ENCODE data around the gene PTP4A2.

Gene PTP4A2

DNA sequence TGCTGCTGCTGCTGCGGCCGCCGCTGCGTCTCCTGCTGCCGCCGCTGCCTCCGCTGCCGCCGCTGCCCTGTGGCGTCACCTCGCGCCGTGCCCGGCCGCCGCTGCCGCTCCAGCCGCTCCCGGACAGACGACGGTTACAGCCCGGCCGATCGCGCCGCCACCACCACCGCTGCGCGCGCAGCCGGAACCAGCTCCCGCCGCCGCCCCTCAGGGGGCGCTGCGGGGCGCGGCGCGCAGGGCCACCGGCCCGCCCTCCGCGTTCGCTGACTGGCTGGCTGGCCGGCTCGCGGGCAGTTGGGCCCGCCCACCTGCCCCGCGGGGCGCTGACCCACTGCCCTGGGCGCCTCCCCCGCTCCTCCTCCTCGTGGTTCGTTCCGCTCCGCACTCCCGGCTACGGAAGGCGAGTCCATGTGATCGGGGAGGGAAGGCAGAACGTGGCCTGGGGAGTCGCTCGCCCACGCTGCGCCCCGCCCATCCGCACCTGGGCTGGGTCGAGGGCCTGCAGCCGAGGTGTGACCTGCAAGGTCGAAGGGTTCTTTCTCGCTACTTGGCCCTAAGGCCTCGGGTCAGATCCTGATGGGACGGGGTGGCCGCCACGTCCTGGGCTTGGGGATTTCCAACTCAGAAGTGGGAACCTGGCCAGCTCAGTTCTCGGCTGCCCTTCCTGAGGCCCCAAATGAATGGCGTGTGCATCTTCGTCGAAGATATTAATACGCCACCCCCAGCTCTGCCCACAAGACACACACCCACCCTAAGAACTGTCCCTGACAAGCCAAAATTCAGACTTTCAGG, at the start of gene PTP4A2:
PTP4A2 (minus strand) TSS at position 185 of the 792 bp plus-strand sequence. CDS start 19,303 bp downstream, outside the sequence.
- peak; percentile 88 for DNase-seq (ENCODE audit: low spot score)

DNA sequence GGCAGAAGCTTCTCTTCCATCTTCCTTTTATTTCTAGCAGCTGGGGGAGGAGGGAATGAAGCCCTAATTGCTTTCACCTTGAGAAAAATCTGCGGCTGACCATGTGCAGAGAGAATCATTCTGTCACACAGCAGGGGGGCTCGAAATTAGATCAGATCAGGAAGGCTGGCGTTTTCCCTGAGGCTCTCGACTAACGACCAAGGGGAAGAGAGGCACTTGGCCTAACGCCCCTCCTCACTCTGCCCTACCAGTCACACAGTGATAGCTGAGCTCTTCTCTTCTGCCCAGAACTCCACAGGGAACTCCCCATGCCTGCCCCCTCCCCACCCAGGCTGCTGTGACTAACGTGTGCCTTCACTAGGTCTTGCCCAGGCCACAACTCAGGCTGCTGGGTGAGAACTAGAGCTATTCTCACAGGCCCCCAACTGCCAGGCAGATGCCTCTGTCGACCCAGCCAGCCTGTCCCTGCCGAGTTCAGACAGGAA, 49.0 kb upstream of the PTP4A2 start:
- no peak for DNase-seq (ENCODE audit: low spot score)

DNA sequence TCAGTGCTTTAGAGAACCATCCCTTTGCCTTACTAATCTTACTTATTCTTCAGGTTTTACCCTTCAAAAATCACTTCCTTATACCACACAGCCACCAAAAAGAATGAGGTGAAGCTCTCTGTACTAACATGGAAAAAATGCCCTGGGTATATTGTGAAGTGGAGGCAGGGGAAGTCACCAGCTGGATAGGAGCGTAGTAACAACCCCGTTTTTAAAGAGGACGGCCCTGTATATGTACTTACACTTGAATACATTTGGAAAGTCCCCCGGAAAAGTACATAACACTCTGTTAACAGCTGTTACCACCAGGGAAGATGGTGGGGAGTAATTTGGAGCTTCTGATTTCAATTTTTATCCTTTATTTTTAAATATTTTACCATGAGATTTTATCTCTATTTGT, 47.3 kb upstream of the PTP4A2 start:
- no peak for DNase-seq (ENCODE audit: low spot score)

DNA sequence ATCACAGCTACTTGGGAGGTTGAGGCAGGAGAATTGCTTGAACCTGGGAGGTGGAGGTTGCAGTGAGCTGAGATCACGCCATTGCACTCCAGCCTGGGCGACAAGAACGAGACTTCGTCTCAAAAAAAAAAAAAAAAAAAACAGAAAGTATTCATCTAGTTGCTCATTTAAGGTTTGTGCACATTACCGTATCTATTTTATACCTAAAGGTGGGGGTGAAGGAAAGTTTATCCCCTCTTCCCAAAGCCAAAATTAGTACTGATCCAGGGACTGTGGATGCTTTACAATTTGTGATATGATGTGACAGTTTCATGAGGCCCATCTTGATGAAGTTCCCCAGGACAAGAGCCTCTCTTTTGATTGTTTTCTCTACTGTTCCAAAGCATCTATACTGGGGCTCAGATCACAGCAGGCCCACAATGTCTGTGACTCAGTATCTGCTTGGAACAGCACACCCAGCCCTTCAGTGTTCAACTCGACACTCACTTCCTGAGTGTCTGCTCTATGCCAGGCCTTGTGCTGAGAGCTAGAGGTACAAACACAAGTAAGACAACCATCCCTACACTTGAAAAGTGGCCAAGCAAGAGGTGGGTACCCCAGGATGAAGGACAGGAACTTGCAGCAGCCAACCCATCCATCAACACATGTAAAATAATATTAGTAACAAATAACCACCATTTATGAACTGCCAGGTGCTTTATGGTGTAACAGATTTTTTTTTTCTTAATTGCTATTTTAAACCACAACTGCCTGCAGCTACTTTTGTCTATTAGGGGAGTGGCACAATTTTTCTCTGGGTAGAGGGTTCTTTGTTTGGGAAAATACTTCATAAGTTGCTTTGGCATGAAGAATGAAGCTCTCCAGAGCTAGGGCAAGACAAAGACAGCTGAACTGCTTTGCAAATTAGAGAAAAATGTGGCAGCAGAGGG, 46.5 kb upstream of the PTP4A2 start:
- no peak for DNase-seq (ENCODE audit: low spot score)

GRCh38 chr1:31981972-31982371, 43.8 kb upstream of the PTP4A2 start:
- no peak for DNase-seq (ENCODE audit: low spot score)

DNA sequence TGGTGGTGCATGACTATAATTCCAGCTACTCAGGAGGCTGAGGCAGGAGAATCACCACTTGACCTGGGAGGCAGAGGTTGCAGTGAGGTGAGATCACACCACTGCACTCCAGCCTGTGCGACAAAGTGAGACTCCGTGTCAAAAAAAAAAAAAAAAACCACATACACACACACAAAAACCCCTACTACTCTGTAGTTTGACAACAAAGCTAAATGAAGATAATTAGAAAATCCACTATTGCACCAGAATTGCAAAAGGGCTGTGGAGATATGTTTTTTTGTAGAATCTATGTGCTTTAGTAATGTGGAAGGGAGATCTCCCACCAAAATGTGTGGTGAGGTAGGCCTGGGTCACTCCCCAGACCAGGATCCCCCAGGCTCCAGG, 43.3 kb upstream of the PTP4A2 start:
- no peak for DNase-seq (ENCODE audit: low spot score)

DNA sequence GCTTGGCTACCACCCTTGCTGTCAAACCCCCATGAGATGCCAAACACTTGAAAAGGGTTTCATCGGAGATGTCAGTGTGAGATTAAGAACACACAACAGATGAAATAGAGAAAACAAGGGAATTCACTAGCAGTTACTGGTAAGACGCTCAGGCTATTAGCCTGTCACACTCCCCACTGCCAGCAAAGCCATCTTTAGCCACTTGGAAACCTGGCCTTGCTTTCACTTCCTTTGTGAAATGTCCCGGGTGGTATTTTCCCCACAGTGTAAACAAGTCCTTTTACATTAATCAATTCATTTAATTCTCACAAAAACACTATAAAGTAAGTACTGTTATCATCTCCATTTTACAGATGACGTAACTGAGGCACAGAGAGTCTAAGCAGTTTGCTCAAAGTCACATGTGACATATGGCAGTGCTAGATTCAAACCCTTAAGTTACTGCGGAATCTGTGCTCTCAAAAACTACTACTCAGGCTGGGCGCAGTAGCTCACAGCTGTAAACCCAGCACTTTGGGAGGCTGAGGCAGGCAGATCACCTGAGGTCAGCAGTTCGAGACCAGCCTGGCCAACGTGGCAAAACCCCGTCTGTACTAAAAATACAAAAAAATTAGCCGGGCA, 42.8 kb upstream of the PTP4A2 start:
- DNase-seq (ENCODE audit: low spot score): no peak

- no peak for DNase-seq (ENCODE audit: low spot score)
Measured at GRCh38 chr1:31978843-31979400, 40.8 kb upstream of the PTP4A2 start.

- peak; percentile 39 for DNase-seq (ENCODE audit: low spot score)
Measured at GRCh38 chr1:31977385-31978131, 39.4 kb upstream of the PTP4A2 start.

DNA sequence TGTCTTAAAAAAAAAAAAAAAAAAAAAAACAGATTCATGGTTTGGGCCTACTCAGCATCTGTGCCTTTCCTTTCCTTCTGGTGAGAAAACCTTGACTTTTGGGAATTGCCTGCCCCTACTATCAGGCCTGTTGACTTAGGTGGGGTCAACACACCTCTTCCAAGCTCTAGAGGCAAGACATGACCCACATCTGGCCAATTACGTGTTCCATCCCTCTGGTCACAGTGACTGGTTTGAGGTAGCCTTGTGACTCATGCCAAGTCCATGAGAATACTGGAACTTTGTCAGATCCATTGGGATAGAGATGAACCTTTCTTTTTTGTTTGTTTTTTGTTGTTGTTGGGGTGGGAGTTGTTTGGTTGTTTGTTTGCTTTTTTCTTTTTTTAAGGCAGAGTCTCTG, 38.2 kb upstream of the PTP4A2 start:
- no peak for DNase-seq (ENCODE audit: low spot score)

- no peak for DNase-seq (ENCODE audit: low spot score)
Measured at GRCh38 chr1:31970873-31971272, 32.7 kb upstream of the PTP4A2 start.

GRCh38 chr1:31961536-31961935, 23.4 kb upstream of the PTP4A2 start:
- no peak for DNase-seq (ENCODE audit: low spot score)

- DNase-seq (ENCODE audit: low spot score): no peak
Measured at GRCh38 chr1:31959521-31960340, 21.6 kb upstream of the PTP4A2 start.

- no peak for DNase-seq (ENCODE audit: low spot score)
Measured at GRCh38 chr1:31957701-31958674, 19.8 kb upstream of the PTP4A2 start.

DNA sequence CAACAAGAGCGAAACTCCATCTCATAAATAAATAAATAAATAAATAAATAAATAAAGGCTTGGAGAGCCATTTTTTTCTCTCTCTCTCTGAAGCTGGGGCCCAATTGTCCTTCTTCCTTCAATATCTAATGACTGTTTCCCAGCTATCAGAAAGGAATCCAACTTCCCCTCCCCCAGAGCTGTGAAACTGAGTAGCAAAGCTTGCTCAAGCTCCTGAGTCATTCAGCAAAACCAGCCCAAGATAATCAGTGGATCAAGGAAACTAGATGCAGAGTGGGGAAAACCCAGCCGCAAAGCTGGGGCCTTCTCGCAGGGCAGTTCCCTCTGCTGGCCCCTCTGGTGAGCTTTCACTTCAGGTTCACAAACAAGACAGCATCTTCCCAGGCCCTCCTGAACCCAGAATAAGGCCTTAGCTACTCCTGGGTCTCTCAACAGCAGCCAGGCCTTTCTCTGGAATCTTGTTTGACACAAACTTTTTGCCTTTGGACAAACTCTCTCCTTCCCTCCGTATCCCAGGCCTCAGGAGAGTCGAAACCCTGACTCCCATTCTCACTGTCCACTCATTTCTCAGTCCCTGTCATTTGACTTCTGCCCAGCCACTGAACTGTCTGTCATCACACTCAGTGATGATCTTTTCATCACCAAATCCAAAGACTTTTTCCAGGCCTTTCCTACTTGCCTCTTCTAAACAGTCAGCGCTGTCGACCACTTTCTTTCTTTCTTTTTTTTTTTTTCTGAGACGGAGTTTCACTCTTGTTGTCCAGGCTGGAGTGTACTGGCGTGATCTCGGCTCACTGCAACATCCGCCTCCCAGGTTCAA, 18.0 kb upstream of the PTP4A2 start:
- peak; percentile 64 for DNase-seq (ENCODE audit: low spot score)

GRCh38 chr1:31954607-31955283, 16.6 kb upstream of the PTP4A2 start:
- DNase-seq (ENCODE audit: low spot score): peak; percentile 46

DNA sequence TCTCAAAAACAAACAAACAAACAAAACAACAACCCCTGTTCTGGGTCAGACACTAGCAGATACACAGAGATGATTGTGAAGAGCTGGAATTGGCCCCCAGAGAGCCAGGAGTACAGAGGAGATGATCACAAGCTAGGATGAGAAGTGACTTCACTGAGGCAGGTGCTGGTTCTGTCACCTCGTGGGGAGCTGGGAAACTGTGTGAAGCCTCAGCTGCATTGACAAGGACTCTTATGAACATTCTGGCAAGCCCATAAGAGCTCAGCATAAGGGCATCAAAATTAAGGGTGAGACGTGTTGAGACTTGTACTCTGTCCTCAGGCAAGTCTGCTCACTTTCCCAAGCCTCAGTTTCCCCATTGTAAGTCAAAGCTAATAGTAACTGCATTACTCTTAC, 14.7 kb upstream of the PTP4A2 start:
- no peak for DNase-seq (ENCODE audit: low spot score)

DNA sequence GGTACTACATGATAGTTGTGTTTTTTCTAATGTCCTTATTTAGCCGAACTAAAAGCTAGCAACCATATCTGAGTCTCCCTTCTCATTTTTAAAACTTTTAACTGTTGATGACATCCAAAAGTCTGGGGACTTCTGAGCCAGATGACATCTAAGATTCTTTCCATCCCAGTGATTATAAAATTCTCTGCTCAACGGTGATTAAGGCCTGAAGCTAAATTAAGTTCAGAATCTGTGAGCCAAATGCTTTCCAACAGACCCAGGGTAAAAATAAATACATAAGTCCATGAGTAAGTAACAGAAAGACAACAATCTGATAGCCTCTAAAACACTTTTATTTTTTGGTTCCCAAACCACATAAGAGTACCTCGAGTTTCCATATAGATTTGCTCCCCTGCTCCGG, 13.1 kb upstream of the PTP4A2 start:
- DNase-seq (ENCODE audit: low spot score): no peak

All from HuH-7 (cell line).